Activated CD4-positive, CD25-positive, alpha-beta regulatory T cell treated with anti-CD3 and anti-CD28 coated beads, Interleukin-2, amount 50 U/mL, for 24 hours (primary cell): ENCODE measurements around the gene PIKFYVE.
A peak's percentile ranks its signal among the peaks of the same experiment; 100 is the strongest.
"Not testable (repeated sequence)": the region's sequence is repeated elsewhere in the genome, so short reads cannot be mapped to it uniquely, and the experiment has no call there.

ENCODE experiments used
- ATAC-seq, 2 donors: fragments of 150-1000 bp; cut with Tn5 transposase; one replicate each; pipeline ENCODE4 v1.10.0; 2021; ENCODE audit warnings: mild to moderate bottlenecking in 1 of 2, moderate library complexity in 1 of 2

Gene PIKFYVE

DNA sequence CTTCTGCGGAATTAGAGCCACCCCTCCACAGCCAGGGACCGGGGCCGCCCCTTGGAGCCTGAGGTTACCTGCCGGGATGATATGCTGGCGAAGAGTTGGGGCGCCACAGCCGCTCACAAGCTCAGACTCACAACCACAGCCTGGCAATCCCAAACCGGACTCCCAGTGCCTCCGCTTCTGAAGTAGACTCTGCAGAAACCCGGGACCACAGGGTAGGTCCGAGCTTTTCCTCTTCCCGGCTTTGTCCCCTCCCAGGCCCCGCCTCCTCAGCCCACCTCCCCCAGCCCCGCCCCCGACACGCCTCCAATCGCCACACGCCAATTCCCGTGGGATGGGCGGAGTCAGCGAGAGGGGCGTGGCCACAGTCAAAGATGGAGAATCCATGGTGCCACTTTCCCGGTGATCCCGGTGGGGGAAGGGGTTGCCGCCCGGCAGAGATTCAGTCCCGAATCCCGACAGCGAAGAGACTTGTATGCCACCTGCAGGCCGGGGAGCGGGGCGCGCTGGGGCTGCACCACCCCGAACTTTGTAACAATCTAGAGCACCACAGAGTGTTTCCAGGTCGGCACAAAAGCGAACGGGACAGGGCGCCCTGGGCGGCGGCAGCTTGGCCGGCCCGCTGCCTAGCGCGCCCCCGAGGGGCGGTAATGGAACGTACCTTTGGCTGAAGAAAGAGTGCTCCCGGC lies 11.0 kb upstream of the PIKFYVE start, which contains the start of gene IDH1:
Gene IDH1, minus strand, starts transcription at position 201 of the 686 bp plus-strand sequence. CDS start 3,520 bp downstream, outside the sequence.
- peak; percentile 74 to 76 for ATAC-seq

DNA sequence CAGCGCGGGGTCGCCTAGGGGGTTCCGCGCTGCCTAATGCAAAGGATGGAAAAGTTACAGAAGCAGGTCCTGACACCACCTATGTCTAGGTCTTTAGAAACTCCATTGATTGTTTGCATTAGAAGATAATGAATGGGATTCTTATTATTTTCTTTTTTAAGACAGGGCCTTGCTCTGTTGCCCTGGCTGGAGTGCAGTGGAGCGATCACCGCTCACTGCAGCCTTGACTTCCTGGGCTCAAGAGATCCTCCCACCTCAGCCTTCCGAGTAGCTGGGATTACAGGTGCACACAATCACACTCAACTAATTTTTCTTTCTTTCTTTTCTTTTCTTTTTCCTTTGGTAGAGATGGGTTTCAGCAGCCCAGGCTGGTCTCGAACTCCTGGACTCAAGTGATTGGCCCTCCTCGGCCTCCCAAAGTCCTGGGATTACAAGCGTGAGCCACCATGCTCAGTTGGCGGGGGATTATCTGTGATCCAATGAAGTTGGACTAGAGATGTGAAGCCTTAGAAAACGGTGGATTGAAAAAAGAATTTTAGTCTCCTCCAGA lies 10.4 kb upstream of the PIKFYVE start:
- ATAC-seq, result no peak

GRCh38 chr2:208256192-208256782 lies 9.8 kb upstream of the PIKFYVE start:
- ATAC-seq, result no peak

DNA sequence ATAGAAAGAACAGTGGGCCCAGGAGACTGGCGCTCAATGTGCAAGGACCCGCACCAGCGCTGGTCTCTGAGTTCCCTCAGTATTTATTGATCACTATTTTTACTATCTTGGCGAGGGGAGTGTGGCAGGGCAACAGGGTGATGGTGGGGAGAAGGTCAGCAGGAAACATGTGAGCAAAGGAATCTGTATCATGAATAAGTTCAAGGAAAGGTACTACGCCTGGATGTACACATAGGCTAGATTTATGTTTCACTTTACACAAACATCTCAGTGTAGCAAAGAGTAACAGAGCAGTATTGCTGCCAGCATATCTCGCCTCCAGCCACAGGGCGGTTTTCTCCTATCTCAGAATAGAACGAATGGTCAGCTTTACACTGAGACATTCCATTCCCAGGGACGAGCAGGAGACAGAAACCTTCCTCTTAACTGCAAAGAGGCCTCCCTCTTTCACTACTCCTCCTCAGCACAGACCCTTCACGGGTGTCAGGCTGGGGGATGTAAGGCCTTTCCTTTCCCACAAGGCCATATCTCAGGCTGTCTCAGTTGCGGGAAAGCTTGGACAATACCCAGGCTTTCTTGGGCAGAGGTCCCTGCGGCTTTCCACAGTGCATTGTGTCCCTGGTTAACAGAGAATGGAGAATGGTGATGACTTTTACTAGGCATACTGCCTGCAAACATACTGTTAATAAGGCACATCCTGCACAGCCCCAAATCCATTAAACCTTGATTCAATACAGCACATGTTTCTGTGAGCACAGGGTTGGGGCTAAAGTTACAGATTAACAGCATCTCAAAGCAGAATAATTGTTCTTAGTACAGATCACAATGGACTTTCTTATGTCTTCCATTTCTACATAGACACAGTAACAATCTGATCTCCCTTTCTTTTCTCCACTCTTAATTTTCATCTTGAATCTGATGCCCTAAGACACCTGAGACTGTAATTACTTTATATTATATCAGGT lies 8.9 kb upstream of the PIKFYVE start:
- ATAC-seq, result not testable (repeated sequence)

GRCh38 chr2:208265371-208265800 lies 669 bp upstream of the PIKFYVE start:
- ATAC-seq, result peak; percentile 55 to 57

DNA sequence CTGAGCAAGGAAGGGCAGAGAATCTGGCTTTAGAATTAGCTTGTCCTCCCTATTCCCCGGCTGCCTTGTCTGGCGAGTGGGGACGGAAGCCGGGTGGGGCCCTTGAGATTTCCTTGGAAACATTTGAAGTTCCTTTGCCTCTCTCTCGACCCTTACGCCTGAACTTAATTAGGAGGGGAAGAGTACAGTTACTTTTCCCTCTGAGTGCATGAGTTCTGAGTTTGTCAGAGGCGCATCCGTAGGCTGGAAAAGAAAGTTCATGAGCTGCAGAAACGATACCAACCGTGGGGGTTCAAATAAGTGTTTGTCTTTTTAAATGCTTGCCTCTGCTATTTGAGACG lies 468 bp downstream of the PIKFYVE start:
- no peak for ATAC-seq

- ATAC-seq, result no peak
Observed at GRCh38 chr2:208266936-208267335, 881 bp downstream of the PIKFYVE start.

DNA sequence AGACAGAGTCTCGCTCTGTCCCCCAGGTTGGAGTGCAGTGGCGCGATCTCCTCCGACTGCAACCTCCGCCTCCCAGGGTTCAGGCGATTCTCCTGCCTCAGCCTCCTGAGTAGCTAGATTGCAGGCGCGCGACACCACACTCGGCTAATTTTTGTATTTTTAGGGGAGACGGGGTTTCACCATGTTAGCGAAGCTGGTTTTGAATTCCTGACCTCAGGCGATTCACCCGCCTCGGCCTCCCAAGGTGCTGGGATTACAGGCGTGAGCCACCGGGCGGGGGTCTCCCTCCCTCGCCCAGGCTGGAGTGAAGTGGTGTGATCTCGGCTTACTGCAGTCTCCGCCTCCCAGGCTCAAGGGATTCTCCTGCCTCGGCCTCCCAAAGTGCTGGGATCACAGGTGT lies 1.5 kb downstream of the PIKFYVE start:
- ATAC-seq, result not testable (repeated sequence)

GRCh38 chr2:208268156-208268952 lies 2.3 kb downstream of the PIKFYVE start:
- ATAC-seq, result no peak

DNA sequence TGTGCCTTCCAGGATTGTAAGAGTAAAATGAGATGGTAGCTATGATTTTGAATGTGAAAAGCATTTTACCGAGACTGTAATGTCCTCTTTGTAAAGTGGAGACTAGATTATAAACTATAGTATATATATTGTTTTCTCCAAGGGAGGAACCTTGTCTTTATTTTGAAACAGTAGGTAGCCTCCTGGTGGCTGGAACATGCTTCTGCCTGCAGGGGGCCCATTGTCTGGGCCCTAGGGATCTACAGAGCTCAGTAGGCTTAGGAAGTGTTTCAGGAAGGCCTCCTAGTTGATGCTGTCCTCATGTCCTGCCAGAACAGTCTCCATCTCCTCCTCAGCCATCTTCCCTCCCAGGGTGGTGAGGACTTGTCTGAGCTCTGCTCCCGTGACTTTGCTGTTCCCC lies 3.0 kb downstream of the PIKFYVE start:
- ATAC-seq, result no peak

- no peak for ATAC-seq
Observed at GRCh38 chr2:208274748-208275147, 8.7 kb downstream of the PIKFYVE start.

DNA sequence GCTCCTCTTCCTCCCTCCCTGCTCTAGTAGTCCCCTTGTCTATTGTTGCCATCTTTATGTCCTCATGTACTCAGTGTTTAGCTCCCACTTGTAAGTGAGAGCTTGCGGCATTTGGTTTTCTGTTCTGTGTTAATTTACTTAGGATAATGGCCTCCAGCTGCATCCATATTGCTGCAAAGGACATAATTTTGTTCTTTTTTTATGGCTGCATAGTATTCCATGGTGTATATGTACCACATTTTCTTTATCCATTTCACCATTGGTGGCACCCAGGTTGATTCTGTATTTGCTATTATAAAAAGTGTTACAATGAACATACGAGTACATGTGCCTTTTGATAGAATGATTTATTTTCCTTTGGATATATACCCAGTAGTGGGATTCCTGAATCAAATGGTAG lies 12.5 kb downstream of the PIKFYVE start:
- ATAC-seq, result no peak

- no peak for ATAC-seq
Observed at GRCh38 chr2:208279236-208279635, 13.2 kb downstream of the PIKFYVE start.

DNA sequence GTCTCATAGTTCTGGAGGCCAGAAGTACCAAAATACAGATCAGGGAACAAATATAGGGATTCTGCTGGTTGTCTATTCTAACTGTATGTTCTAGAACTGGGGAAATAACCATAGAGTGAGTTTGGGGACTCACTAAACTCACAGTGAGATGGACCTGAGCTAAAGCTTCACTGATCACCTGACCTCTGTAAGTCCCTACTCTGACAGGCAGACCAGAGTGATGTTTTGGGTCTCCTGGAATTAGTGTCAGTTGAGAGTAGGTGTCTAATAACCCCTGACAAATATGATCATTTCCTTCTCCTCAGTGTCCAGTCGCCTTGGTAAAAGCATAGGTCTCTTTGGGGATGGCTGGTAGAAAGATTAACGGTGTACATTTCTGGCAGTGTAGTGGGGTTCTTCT lies 14.2 kb downstream of the PIKFYVE start:
- no peak for ATAC-seq

- ATAC-seq, result peak; percentile 64 to 85
Observed at GRCh38 chr2:208280933-208281332, 14.9 kb downstream of the PIKFYVE start.

DNA sequence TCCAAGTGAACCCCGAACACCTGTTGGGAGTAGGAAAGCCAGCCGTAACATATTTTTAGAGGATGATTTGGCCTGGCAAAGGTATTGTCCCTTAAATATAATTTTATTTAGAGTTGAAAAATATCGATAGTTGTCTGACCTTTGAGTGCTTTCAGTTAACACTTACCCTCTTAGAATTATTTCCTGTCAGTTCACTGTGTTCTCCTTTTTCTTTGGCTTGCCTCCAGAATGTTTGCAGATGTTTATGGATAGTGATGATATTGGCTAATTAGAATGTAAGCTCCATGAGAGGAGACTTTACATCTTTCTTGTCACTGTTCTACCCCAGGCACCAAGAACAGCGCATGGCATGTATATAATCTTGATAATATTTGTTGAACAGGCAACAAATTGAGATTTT lies 19.8 kb downstream of the PIKFYVE start:
- ATAC-seq, result no peak

DNA sequence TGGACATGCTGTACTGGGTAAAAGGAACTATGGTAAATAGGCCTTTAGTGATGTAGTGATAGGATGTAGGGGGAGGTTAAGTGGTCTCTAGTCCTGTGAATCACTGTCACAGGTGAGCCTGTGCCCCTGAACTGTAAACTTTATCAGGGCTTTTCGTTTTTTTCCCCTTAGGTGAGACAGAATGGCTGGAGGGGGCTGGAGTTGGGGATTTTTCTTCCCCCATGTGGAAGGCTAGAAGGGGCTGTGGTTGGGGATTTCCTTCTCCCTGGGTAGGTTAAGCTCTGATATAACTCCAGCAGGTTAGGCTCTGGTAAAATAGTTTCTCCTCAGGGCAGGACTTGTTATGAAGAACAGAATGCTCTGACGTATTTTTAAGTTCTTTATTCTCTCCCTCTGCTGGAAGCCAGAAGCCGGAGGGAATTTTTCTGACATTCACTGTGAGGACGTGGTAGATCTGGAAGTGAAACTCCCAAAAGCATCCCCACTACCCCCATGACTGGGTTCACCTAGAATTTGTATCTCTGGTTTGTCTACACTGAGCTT lies 28.5 kb downstream of the PIKFYVE start:
- peak in 1 of 2 donors; percentile 20 for ATAC-seq

DNA sequence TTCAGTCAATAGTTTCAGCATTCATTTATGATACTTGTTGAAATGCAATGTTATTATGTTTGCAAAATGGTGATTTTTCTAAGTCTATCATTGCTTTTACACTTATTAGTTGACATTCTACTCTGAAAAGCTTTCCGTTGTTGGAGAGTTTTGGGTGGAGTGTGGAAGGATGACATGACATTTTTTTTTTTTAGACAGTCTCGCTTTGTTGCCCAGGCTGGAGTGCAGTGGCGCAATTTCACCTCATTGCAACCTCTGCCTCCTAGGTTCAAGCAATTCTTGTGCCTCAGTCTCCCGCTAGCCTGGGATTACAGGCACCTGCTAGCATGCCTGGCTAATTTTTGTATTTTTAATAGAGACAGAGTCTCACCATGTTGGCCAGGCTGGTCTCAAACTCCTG lies 29.8 kb downstream of the PIKFYVE start:
- ATAC-seq, result no peak

DNA sequence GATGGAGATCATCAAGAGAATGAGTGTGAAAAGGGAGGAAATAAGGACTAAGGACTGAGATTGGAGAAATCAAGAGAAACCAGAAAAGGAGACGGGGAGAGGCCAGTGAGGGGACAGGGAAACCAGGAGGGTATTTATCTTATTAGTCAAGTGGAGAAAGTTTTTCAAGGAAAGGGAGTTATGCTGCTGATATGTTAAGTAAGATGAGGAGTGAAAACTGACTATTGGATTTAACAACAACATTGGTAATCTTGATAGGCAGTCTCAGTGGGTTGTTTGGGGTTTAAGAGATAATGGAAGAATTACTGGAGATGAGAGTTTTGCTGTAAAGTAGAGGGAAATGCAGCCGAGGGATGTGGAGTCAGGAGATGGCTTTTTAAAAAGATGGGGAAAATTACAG lies 30.6 kb downstream of the PIKFYVE start:
- no peak for ATAC-seq

DNA sequence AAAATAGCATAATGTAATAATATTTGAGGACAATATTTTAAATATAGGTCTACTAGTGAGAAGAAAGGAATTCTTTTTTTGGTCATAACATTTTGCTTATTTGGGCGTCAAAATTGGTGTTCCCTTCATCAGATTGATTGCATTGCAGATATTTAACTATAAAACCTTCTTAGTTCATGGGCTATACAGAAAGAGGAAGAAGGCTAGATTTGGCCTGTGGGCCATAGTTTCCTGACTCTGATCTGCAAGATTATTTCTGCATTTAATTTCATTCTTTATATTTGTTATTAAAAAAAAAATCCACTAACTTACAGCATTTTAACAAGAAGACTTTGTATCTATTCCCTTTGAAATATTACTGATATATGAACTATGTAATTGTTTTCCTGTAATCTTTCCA lies 31.9 kb downstream of the PIKFYVE start:
- ATAC-seq, result no peak

DNA sequence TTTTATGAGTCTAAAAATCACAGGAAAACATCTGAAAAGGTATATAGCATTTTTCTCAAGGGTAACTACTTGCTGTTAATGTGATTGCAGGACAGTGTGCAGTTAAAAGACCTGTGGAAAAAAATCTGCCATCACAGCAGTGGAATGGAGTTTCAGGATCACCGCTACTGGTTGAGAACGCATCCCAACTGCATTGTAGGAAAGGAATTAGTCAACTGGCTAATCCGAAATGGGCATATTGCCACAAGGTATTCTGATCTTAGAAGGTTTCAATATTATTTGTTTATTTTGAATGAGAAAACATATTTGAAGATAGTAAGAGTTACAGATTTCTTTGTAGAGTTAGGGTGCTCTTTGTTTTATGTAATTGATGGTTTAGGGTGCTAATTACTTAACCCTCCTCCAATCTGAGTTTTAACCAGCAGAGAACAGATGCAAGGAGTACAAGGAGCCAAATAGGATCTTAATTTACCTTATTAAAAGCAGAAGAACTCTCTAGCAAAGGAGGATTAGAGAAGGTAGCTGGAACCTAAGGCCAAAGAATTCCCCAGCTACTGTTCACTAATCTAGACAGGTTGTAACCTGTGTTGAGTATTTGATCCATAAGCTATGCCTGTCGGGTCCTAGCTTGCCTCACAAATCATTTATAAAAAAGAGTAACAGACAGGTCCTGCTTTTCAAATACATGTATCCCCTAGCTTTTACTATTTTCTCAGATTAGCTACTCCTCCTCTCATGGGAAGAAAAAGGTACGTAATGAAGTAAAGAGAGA lies 35.0 kb downstream of the PIKFYVE start:
- ATAC-seq, result no peak
